Kidney epithelial cell (primary cell): Measurements from ENCODE around the gene TRIO. TPM values are rescaled to one million over a fixed set of nuclear protein-coding genes. Genes with fewer than 3 reads are reported as not detected.

Experiments used
- DNase-seq: peaks from one replicate; pipeline ENCODE4 v3.0.0-alpha.2; 2010; ENCODE audit warnings: low read depth
- H3K27me3 ChIP-seq: 2 replicates; pipeline ENCODE4 v1.6.0; 2011; ENCODE audit warnings: low read length; ENCODE audit not compliant: control insufficient read depth, insufficient read depth
- H3K36me3 ChIP-seq: 2 replicates; pipeline ENCODE4 v1.5.1; 2011; ENCODE audit warnings: low read length; ENCODE audit not compliant: control insufficient read depth, insufficient read depth
- H3K4me3 ChIP-seq: 2 replicates; pipeline ENCODE4 v1.5.1; 2011; ENCODE audit warnings: low read depth, mild to moderate bottlenecking, control low read depth, low read length
- CTCF ChIP-seq: IDR thresholded peaks from 2 replicates; pipeline ENCODE4 v1.5.1; 2011; ENCODE audit warnings: mild to moderate bottlenecking, moderate library complexity, low read length, control low read depth, inconsistent platforms; ENCODE audit not compliant: insufficient read depth, poor library complexity, severe bottlenecking
- total RNA-seq: library from RNA; depleted of rRNA; stranded (reverse); fragments of >200 nt; gene quantifications from 2 replicates; pipeline ENCODE4 v1.2.3, GENCODE V29; 2015

The TRIO gene
- total RNA-seq, 1 donor from 2014 or later: 174 TPM

GRCh38 chr5:14134083-14134482 lies 9.1 kb upstream of the TRIO start:
- no peak for DNase-seq
- H3K4me3 ChIP-seq: no peak overlapping the region
- H3K36me3 ChIP-seq: no peaks in the 10 kb centered on the region
- H3K27me3 ChIP-seq: no peaks in the 10 kb centered on the region
- no peak for TF ChIP-seq CTCF

DNA sequence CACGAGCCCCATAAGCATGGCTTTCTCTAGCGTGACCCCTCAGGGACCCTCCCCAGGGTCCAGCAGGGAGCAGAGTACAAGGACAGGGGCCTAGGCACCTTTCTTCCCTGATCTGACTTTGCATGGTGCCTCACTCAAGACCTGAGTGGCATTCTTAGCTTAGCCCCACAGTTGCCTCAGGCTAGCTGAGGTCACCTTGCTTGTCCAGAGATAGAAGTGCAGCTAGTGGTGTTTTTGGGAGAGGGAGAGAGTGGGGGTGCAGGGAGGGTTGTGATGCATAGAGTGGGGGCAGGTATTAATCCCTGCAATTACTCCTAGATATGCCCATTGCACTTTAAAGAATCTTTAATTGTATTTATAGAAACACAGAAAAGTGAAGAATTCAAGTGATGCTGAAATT lies 8.4 kb upstream of the TRIO start:
- H3K36me3 ChIP-seq: no peaks in the 10 kb centered on the region
- no peak for TF ChIP-seq CTCF
- DNase-seq: no peak
- H3K4me3 ChIP-seq: no peak overlapping the region
- no peaks in the 10 kb centered on the region for H3K27me3 ChIP-seq

GRCh38 chr5:14135621-14136020 lies 7.5 kb upstream of the TRIO start:
- DNase-seq: no peak
- no peak overlapping the region for H3K4me3 ChIP-seq
- no peak for TF ChIP-seq CTCF
- no peaks in the 10 kb centered on the region for H3K36me3 ChIP-seq
- no peaks in the 10 kb centered on the region for H3K27me3 ChIP-seq

- no peaks in the 10 kb centered on the region for H3K27me3 ChIP-seq
- H3K4me3 ChIP-seq: no peak overlapping the region
- DNase-seq: no peak
- no peak for TF ChIP-seq CTCF
- H3K36me3 ChIP-seq: no peaks in the 10 kb centered on the region
Observed at GRCh38 chr5:14136228-14136627, 6.9 kb upstream of the TRIO start.

DNA sequence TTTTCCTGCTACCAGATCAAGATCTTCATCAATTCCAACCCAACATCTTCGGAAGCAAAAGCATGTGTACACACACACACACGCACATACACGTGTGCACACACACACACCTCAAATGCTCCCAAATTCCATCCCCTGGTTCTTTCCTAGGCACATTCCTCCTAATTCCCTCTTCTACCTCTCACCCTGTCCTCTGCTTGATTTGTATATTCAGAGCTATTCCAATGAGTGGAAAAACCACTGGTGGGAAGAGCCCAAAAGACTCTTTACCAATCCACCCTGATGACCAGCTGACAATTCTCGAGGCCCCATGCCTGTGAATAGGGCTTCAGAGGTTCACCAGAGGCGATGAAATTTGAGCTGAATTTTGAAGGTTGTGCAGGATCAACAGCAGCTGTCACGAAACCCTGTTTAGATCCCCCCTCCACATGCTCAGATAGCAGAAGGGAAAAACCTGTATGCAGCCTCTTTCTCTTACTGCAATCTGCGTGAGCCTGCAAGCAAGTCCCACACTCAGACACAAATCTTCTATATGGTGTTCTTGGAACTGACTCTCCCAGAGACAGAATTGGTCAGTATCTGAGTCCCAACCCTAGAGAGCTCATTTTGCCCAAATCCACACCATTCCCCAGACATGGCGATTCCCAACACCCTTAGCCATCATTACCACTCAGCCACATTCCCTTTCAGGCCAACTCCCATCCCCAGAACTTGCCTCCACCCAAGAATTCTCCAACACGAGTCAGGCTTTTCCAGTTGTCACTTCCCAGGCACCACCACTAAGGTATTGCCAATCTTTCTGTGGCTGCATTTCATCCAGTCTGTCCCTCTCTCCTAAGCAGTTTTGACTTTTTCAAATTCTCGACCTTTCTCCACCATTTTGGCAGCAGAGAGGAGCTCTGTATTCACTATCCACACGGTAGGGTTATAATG lies 4.3 kb upstream of the TRIO start:
- no peak for TF ChIP-seq CTCF
- no peak for DNase-seq
- Histone ChIP-seq H3K27me3 (no peaks in the 10 kb centered on the region), H3K36me3 (no peaks in the 10 kb centered on the region), H3K4me3 (no peak overlapping the region)

DNA sequence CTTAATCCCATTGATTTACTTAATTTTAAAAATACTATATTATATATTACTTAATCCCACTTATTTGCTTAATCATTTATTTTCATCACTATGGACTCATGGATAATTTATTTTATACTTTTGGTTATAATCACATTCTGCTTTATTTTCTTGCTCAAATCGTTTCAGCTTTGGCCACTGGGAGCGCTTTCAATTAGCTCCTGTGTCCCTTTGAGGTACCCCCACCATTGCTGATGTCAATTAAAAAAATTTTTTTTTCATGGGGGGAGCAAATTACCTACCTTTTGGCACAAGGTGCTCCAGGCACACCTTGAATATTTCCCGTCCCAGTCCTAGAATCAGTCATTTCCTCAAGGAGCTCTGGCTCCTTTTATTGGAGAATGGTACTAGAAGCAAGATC lies 1.4 kb upstream of the TRIO start:
- no peaks in the 10 kb centered on the region for H3K27me3 ChIP-seq
- H3K4me3 ChIP-seq: no peak overlapping the region
- no peak for DNase-seq
- H3K36me3 ChIP-seq: no peaks in the 10 kb centered on the region
- TF ChIP-seq CTCF: no peak
